Measurements from ENCODE around the gene NLGN1.

The NLGN1 gene

DNA sequence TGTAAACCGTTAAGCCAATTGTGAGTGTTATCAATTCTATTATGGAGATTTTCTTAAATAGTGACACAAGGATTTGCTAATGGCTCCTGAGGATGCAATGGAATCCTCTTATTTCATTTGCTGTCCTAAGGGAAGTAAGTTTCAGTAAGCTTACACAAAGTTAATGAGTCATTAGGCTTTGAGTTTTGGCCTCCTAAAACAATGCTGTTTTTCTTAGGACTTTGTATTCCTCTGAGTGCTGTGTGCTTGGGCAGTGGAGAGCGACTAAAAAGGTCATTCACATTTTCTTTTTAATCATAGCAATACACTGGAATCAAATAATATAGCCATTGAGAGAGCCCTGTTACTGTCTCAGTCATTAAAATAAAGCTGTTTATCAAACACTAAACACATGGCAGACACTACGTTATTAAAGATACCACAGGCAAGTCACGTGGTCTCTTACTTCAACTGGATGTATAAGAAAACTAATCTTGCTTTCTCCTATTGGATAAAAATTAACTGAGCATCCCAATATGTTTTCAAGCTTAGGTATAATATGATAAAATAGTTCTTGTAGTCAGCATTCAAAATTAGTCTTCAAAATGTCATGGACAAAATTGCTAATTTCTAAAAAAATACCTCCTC lies 290.8 kb downstream of the NLGN1 start:
- in situ Hi-C loops (cut with MboI; ENCODE audit: low pct_unique_long_range_greater_than_20kb, low sequenced_read_pairs), result no loop called here
- DNase-seq, result no peak

DNA sequence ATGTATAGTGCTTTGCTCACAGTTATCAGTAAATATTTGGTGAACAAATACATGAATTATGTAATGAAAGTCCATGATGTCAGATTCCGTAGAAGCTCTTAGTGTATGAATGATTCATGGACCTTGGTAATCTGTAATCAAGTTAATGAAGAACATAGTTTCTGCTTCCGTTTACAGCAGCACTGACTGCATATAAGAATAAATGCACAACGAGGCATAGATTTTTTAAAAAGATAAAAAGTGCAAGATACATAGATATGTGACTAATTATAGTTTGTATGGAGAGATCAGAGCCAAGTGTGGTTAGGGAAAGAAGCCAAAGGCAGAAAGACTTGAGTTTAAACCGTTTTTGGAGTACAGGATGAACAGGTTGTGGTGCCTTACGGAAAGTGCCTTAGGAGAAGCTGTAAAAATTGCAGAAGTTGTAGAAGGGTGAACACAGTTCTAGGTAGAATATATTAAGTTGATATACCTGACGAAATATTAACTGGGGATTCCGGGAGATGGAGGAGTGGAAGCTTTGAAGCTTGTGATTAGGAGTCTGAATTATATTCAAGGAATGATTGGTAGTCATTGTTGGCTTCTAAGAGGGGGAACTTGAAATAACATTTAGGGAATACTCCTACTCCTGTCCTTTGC lies 293.1 kb downstream of the NLGN1 start:
- no peak for DNase-seq
- in situ Hi-C loops (cut with MboI; ENCODE audit: low pct_unique_long_range_greater_than_20kb, low sequenced_read_pairs), result no loop called here

DNA sequence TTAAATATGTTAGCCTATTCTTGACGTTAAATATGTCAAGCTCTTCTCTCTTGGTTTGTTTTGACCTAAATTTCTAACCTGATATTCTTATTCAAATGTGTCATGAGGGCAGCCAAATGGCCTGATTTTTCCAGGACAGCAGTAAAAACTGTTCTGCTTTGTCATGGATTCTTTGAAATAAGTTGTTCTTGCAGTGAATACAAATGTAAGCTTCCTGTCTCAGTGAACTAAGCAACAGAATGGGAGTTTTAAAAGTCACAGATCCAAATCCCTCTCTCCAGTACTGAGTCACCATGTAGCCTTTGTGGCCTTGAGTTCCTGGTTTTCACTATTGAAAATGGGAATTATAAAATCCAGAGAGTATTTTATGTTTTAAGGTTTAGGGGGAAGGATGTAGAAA lies 301.8 kb downstream of the NLGN1 start:
- no peak for DNase-seq
- in situ Hi-C loops (cut with MboI; ENCODE audit: low pct_unique_long_range_greater_than_20kb, low sequenced_read_pairs), result no loop called here

DNA sequence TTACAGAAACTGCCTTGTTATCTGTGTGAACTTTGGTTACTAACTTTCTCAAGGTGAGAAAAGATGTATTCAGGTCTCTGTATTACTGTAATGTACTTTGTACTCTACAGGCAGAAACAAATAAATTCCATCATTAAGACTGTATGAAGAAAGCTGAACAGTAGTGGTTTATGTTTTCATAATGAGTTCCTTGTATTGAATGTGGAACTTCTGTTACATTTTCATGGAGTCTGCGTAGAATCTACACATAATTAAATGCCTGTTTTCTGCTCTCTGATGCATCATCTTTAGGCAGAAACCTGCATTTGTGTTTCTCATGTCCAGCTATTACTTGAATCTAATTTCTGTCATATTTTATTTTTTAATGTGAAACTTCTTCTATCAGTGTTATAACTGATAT lies 302.8 kb downstream of the NLGN1 start:
- no peak for DNase-seq
- in situ Hi-C loops (cut with MboI; ENCODE audit: low pct_unique_long_range_greater_than_20kb, low sequenced_read_pairs), result no loop called here

DNA sequence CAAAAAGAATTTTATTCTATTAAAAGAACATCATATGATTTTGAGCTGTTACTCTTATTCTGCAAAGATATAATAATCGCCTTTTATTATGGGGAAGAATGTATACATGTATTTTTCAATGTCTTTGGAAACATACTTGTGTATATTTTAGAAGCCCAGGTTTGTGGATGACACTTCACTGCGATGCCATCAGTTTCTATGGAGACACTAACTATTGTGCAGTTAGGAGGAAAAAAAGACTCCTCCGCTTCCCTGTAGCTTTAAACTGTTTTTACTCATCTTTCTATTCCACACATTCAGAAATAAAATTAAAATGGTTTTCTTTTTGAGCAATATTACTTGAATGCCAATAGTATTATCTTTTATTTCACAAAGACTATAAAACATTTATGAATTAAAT lies 305.0 kb downstream of the NLGN1 start:
- in situ Hi-C loops (cut with MboI; ENCODE audit: low pct_unique_long_range_greater_than_20kb, low sequenced_read_pairs), result no loop called here
- no peak for DNase-seq

DNA sequence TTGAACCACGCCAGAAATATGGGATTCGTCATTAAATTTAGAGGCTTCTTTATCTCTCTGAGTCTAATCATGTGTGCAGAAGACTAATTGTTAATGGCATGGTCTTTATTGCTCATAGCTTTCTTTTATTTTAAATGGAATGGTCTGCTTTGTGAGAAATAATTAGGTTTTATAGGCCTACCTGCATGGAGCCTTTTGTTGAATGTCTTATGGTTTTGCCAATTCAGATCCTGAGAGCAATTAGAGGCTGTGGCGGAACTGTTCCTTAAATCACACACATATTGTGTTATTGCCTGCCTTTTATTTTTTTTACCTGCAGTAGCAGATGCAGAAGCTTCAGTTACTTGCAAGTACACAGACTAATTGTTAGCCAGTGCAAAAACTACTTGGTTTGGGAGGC lies 306.2 kb downstream of the NLGN1 start:
- no peak for DNase-seq

DNA sequence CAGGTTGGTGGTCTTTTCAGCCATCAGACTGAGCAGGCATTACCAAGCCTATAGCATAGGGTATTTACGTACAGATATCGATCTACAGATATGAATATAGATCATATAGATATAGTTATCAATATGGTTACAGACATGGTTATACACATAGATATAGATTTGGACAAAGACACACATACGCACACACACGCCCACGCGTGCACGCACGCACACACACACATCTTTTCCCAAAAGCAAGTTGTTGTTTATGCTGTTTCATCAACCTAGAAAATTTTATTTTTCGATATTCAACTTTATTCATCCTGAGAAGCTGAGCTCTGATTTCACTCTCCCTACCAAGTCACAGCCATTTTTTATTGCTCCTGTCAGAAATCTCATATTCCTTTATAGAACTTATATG lies 309.1 kb downstream of the NLGN1 start:
- DNase-seq, result no peak
- in situ Hi-C loops (cut with MboI; ENCODE audit: low pct_unique_long_range_greater_than_20kb, low sequenced_read_pairs), result no loop called here

More for the DNA sequence above, 306.2 kb downstream of the NLGN1 start:
- in situ Hi-C loops (cut with MboI; ENCODE audit: low pct_unique_long_range_greater_than_20kb, low sequenced_read_pairs), result no loop called here

DNA sequence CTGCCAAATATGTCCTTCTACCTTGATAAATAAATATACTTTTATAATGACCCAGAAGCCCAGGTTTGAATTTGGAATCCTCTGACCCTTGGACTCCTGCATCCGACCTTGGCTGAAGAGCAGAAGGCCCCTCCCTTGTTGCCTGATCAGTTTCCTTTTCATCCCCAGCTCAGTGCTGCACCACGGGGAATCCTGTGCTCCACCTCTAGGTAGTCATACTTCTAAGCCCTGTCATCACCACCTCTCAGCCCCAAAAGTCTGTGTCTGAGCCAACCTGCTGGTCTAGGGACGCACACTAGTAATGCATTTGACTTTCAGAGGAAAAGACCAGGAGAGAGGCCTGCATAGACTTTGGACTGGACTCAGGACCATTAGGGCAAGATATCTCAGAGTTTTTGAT lies 310.6 kb downstream of the NLGN1 start:
- in situ Hi-C loops (cut with MboI; ENCODE audit: low pct_unique_long_range_greater_than_20kb, low sequenced_read_pairs), result no loop called here
- DNase-seq, result no peak

DNA sequence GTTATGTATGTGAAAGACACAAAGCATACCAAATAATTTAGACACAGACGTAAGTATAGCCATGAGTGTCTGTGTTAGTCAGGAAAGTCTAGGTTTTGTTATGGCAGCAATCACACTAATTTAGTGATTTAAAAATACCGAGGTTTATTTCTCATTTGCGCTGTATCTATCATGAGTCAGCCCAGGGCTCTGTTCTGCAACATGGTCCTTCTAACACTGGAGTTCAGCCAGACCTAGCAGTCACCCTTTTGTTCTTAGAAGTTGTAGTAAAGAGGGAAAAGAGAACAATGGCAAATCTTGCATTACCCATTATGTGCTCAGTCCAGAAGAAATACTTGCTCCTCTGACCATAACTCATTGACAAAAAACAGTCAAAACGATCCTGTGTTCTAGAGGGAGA lies 311.5 kb downstream of the NLGN1 start:
- in situ Hi-C loops (cut with MboI; ENCODE audit: low pct_unique_long_range_greater_than_20kb, low sequenced_read_pairs), result no loop called here
- no peak for DNase-seq

DNA sequence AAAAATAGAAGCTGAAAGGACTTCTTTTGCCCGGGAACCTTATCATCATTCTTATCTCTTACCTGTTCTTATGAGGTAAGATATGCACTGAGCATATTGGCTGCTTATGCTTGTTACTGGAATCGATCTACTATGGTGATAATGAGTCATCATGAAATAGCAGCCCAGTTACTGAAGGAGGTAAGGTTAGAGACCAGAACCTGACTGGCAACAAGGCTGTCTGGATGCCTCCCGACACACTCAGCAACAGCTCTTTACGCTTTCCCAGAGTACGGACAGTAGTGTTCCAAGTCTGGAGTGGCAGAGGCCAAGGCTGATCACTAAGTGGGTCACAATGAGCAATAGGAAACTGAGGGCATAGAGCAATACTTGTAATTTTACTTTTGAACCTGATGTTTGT lies 314.1 kb downstream of the NLGN1 start:
- no peak for DNase-seq
- in situ Hi-C loops (cut with MboI; ENCODE audit: low pct_unique_long_range_greater_than_20kb, low sequenced_read_pairs), result no loop called here

DNA sequence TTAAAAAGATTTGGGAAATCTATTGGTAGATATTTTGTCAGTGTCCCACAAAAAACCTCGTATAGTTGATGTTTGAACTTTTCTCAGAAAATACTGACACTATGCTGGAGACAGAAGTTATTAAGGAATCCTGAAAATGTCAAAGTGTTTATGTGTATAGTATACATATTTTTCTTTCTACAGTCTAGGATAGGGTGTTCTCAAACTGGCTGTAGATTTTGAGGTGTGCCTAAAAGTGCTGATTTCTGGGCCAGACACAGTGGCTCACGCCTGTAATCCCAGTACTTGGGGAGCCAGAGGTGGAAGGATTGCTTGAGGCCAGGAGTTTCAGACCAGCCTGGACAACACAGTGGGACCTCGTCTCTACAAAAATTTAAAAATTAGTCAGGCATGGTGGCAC lies 322.0 kb downstream of the NLGN1 start:
- in situ Hi-C loops (cut with MboI; ENCODE audit: low pct_unique_long_range_greater_than_20kb, low sequenced_read_pairs), result no loop called here

DNA sequence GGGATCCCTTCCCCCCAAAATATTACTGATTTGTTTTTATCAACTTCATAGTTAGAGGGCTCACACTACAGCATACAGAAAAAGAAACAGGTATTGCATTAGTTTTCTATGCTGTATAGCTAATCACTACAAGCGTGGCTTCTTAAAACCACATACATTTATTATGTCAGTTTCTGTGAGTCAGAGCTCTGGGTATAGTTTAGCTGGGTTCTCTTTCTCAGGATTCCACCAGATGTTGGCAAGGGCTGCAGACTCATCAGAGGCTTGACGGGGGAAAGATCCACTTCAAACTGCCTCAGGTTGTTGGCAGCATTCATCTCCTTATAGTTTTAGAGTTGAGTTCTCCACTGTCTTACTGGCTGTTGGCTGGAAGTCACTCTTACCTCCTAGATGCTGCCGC lies 328.0 kb downstream of the NLGN1 start:
- DNase-seq, result no peak
- in situ Hi-C loops (cut with MboI; ENCODE audit: low pct_unique_long_range_greater_than_20kb, low sequenced_read_pairs), result no loop called here

More for the DNA sequence above, 322.0 kb downstream of the NLGN1 start:
- DNase-seq, result no peak

DNA sequence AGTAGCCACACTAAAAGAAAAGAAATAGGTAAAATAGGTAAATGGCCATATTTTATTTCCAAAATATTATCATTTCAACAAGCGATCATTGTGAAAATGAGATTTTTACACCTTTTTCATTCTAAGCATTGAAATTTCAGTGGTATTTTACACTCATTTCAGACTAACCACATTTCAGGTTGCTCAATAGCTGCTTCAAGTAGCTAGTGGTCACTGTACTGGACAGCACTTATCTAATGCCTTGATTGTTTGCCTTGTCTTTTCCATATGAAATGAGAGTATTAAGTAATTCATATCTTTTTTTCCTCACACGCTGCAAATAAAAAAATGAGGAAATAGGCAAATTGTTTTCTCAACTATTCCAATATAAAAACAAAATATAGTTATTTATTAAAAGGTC lies 332.8 kb downstream of the NLGN1 start:
- in situ Hi-C loops (cut with MboI; ENCODE audit: low pct_unique_long_range_greater_than_20kb, low sequenced_read_pairs), result no loop called here
- no peak for DNase-seq

DNA sequence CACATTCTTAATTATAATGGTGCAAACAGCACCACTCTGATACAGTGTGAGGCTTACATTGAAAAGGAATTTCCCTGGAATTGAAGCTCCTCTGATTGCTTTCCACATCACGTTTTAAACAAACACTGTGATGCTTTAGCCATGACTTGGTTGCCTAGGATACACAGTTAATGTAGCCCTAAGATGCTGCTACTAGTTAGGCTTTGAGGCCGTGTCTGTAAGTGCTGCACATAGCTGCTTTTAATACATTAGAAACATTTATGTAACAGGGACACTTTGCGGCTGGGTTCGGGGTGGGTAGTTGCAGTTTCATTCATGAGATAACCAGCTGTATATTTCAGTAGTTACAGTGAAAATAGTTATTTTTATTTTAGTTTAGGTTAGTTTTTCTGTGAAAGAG lies 334.7 kb downstream of the NLGN1 start:
- in situ Hi-C loops (cut with MboI; ENCODE audit: low pct_unique_long_range_greater_than_20kb, low sequenced_read_pairs), result no loop called here
- DNase-seq, result no peak

DNA sequence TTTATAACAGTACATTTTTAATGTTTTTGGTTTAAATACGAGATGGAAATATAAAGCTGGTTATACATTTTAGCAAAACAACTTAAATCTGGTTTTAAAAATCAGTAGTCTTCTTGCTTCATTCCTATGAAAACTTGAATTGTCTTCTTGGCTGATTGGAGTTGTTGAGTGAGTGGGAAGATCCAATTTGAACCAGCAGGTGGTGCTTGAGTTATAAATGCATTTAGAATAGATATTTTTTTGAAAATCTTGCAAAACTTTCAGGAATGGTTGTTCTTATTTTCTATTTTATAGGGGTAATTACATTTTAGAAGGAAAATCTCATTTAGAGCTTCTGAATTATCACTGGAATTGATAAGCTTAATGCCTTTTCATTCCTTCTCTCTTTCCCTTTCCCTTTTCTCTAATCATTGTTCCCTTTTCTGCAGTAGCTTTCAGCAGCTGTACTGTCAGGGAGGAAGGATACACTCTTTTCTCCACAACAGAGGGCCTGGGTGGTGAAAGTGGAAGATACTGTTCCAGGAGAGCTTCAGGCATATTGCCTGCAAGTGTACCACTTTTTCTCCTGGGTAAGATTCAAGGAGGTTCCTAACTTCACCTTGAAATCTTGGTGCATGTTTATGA lies 335.6 kb downstream of the NLGN1 start:
- in situ Hi-C loops (cut with MboI; ENCODE audit: low pct_unique_long_range_greater_than_20kb, low sequenced_read_pairs), result no loop called here
- DNase-seq, result peak; percentile 21

DNA sequence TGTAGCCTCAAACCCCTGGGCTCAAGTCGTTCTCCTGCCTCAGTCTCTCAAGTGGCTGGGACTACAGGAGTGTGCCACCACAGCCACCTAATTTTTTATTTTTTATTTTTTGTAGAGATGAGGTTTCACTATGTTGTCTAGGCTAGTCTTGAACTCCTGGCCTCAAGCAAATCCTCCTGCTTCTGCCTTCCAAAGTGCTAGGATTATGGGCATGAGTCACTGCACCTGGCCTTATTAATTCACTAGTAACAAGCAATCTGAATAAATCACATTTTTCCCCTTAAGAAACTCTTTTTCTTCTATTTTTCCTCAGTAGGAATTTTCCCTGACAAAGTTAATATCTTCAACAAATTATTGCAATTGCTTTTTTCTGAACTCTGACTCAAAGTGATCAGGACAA lies 336.9 kb downstream of the NLGN1 start:
- in situ Hi-C loops (cut with MboI; ENCODE audit: low pct_unique_long_range_greater_than_20kb, low sequenced_read_pairs), result no loop called here
- DNase-seq, result no peak

DNA sequence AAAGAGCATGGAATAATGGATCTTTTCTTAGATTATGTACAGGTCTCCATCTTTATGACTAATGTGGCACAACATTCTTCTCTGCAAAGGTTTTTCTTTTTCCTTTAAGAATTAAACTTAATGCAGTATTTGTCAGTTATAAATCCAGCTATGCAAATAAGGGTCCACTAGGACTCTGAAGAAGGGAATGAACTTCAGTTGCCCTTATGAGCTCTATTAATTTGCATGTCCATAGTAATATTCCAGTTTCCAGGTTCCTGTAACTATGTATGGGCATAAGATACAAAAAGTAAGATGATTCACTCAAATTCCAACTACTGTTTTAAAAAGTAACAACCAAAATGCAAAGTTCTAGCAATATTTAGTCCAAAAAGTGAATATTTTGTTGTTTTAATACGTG lies 337.4 kb downstream of the NLGN1 start:
- no peak for DNase-seq
- in situ Hi-C loops (cut with MboI; ENCODE audit: low pct_unique_long_range_greater_than_20kb, low sequenced_read_pairs), result no loop called here

DNA sequence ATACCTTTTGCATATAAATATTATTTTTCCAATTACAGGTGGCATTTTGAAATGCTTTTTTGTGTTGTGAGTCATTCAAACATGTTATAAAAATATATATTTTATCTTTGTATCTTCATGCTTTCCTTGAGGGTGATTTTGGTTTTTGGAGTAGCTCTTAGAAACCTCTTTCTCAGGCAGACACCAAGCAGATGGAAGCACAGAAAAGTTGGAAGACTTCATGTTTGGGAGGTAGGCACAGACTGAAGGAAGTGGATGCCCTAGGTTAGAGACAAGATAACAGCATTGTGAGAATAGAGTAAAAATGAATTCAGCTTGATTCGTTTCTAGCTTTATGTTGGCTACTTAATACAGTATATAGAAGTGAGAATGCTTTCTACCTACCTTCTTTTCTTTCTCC lies 338.3 kb downstream of the NLGN1 start:
- no peak for DNase-seq
- in situ Hi-C loops (cut with MboI; ENCODE audit: low pct_unique_long_range_greater_than_20kb, low sequenced_read_pairs), result no loop called here

DNA sequence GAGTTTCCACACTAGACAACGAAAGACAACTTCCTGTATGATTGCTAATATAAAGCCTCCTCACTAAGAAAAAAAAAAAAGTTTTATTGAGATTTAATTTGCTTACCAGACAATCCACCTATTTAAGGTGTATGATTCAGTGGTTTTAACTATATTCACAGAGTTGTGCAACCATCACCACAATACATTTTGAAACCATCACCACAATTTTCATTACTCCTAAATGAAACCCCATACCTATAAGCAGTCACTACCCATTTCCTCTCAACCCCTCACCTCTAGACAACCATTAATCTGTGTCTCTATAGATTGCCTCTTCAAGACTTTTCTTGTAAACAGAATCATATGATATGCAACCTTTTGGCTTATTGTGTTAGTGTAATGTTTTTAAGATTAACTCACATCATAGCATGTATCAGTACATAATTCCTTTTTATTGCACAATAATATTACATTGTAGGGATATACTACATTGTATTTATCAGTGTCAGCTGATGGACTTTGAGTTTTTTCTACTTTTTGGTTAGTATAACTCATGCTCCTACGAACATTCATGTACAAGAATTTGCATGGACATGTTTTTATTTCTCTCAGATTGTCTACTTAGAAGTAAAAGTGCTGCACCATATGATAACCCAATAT lies 339.7 kb downstream of the NLGN1 start:
- no peak for DNase-seq
- in situ Hi-C loops (cut with MboI; ENCODE audit: low pct_unique_long_range_greater_than_20kb, low sequenced_read_pairs), result no loop called here

DNA sequence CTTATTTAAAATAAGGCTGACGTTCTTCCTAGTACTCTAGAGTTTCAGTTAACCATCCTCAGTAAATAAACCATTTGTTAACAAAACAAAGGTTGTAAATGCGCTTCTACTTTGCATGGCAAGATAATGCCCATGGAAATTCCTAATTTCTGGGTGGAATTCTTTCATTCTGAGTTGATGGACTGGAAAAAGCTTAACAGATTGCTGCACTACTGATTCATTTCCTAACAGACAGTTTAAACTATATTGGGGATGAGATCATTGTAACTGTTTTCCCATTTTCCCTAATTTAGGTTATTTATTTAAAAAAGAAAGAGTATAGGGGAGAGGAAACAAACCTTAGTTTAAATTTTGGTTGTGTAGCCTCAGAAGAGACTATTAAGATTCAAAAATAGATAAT lies 342.2 kb downstream of the NLGN1 start:
- in situ Hi-C loops (cut with MboI; ENCODE audit: low pct_unique_long_range_greater_than_20kb, low sequenced_read_pairs), result no loop called here
- DNase-seq, result no peak

All from KBM-7 (cell line).